Heart left ventricle (tissue), 13 donors: Measurements from ENCODE around the gene DYSF.

Experiments used
- CTCF ChIP-seq, 12 donors: fragments of 200-600 bp; sonication (generic) in 4 of 12; IDR thresholded peaks; one replicate each; pipeline versions ENCODE4 v1.5.0 to v1.8.0; 2018 to 2022; ENCODE audit warnings: antibody characterized with exemption in 12 of 12, mild to moderate bottlenecking in 5 of 12
- POLR2A ChIP-seq, 2 donors: fragments of 450-650 bp; IDR thresholded peaks; one replicate each; pipeline ENCODE4 v1.6.1; 2017; ENCODE audit warnings: antibody characterized with exemption in 2 of 2, mild to moderate bottlenecking in 2 of 2, moderate library complexity in 2 of 2
- donor health status: ischemic (EF 13 %, LVEDD 7.1; RV severe dilation, severe dysfunction).
- donor health status: DM: no; HTN: yes; CAD: no.
- donor health status: DM: no; HTN: no; CAD: no.
- donor health status: ischemic (EF 25% LVEDD 6.9; RV normal size, moderate dysfunction).
- donor health status: ischemic (EF 25% LVEDD 5.7; RV mildly dilated, moderate dysfunction).
- donor health status: ischemic (EF 35%, LVEDD 5.7; RV mildly dilated, moderate dysfunction).
- donor health status: nonischemic (EF 11% LVEDD 7.7; RV severe dilation, severe dysfunction).
- donor health status: DM: yes; HTN: yes; CAD: no.
- donor health status: PGD.
- donor health status: ischemic (EF 29% LVEDD 5.4; RV normal size, mild dysfunction).
- donor health status: nonischemic (EF 23%, LVEDD 6.1; RV moderate dilation, normal function).

DNA sequence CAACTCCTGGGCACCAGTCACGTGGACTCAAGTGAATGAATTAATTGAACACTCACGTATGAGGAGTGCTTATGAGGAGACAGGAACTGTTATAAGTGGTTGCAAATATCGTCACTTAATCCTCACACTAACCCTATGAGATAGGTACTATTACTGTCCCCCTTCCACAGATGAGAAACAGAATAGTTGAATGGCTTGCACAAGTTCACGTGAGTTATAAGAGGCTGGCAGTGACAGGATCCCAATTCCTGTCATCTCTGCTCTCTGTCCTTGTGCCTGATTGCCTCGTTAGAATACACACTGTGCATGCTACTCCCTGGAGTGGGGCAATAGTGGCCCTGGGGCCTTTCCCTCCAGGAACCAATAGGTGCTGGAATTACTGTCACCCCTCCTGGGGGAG lies 253.5 kb downstream of the DYSF start:
- TF ChIP-seq POLR2A (IDR thresholded peaks at IDR 0.05) (no peak), CTCF (IDR thresholded peaks at IDR 0.05) (no peak)
